ENCODE measurements around the gene GNG2. TPM values are rescaled to one million over a fixed set of nuclear protein-coding genes. Genes with fewer than 3 reads are reported as not detected.

GNG2 gene
- total RNA-seq = 10 to 100 TPM in 3 of 4 donors, 1 to 10 TPM in 1; 7.5 to 32.8 (median 14.2) TPM

GRCh38 chr14:51860164-51860824 lies at the start of gene GNG2:
Gene GNG2, plus strand, starts transcription at chr14:51860612. Its CDS starts 90,067 bp downstream, at chr14:51950679.
- Histone ChIP-seq H3K4me1 (peaks cover 0 to 28% (median 11%) of the 10 kb centered on the region in 4 donors), H3K4me3 (peak within 1 kb of the TSS; percentile 18 to 59 (median 38)), H3K36me3 (no peaks in the 10 kb centered on the region), H3K27me3 (no peaks in the 10 kb centered on the region), H3K9me3 (no peaks in the 10 kb centered on the region), H3K27ac (peak within 1 kb of the TSS; percentile 66 to 82 (median 75))
- TF ChIP-seq, protein P1, sequence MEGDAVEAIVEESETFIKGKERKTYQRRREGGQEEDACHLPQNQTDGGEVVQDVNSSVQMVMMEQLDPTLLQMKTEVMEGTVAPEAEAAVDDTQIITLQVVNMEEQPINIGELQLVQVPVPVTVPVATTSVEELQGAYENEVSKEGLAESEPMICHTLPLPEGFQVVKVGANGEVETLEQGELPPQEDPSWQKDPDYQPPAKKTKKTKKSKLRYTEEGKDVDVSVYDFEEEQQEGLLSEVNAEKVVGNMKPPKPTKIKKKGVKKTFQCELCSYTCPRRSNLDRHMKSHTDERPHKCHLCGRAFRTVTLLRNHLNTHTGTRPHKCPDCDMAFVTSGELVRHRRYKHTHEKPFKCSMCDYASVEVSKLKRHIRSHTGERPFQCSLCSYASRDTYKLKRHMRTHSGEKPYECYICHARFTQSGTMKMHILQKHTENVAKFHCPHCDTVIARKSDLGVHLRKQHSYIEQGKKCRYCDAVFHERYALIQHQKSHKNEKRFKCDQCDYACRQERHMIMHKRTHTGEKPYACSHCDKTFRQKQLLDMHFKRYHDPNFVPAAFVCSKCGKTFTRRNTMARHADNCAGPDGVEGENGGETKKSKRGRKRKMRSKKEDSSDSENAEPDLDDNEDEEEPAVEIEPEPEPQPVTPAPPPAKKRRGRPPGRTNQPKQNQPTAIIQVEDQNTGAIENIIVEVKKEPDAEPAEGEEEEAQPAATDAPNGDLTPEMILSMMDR (IDR thresholded peaks at IDR 0.05) = no peak
- TF ChIP-seq EP300 (IDR thresholded peaks at IDR 0.05; ENCODE audit: low read depth) (no peak), POLR2AphosphoS5 (IDR thresholded peaks at IDR 0.05) (peak; percentile 80 to 91 (median 91)), POLR2A (IDR thresholded peaks at IDR 0.05) (peak; percentile 81)
- 7 to 33% methylated on average over 5 to 22 of the region's 22 CpGs for WGBS, 2 donors (ENCODE audit: low coverage in 1 of 2)
- in situ Hi-C loops (cut with MboI; ENCODE audit: low pct_ligation_motif_present in 1 of 4, low pct_unique_long_range_greater_than_20kb in 1 of 4, low sequenced_read_pairs in 3 of 4) = no loop called here
- intact Hi-C loops (cut with DNase I; ENCODE audit: low total_unique reads) = no loop called here
- peak; percentile 88 for DNase-seq

DNA sequence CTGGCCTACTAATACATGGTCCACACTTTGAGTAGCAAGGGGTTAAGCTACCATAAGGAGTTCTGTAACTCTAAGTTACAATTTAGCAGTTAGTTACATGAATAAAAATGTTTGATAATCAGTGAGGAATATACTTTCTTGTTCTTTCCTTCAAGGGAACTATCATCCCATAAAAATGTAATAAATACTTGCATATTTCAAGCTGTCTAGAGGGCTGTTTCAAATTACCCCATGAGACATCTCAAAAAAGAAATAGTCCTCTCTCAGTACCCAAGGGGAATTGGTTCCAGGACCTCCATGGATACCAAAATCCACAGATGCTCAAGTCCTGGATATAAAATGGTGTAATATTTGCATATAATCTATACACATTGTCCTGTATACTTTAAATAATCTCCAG lies 48.7 kb upstream of the GNG2 start:
- TF ChIP-seq EP300 (IDR thresholded peaks at IDR 0.05; ENCODE audit: low read depth) (no peak), POLR2AphosphoS5 (IDR thresholded peaks at IDR 0.05) (no peak), POLR2A (IDR thresholded peaks at IDR 0.05) (no peak)
- TF ChIP-seq, protein P1 (IDR thresholded peaks at IDR 0.05) = no peak
- H3K4me3 ChIP-seq = no peak overlapping the region
- H3K9me3 ChIP-seq = no peaks in the 10 kb centered on the region
- H3K4me1 ChIP-seq = no peaks in the 10 kb centered on the region
- in situ Hi-C loops (cut with MboI; ENCODE audit: low pct_ligation_motif_present in 1 of 4, low pct_unique_long_range_greater_than_20kb in 1 of 4, low sequenced_read_pairs in 3 of 4) (loop anchor here in 1 of 4 donors (25.0 kb wide), 1 partner anchor 151 kb away; no protein-coding TSS in a partner anchor), intact Hi-C loops (cut with DNase I; ENCODE audit: low total_unique reads) (no loop called here)
- no peaks in the 10 kb centered on the region for H3K27me3 ChIP-seq
- no peaks in the 10 kb centered on the region for H3K36me3 ChIP-seq
- no peak for DNase-seq
- H3K27ac ChIP-seq = no peak overlapping the region

DNA sequence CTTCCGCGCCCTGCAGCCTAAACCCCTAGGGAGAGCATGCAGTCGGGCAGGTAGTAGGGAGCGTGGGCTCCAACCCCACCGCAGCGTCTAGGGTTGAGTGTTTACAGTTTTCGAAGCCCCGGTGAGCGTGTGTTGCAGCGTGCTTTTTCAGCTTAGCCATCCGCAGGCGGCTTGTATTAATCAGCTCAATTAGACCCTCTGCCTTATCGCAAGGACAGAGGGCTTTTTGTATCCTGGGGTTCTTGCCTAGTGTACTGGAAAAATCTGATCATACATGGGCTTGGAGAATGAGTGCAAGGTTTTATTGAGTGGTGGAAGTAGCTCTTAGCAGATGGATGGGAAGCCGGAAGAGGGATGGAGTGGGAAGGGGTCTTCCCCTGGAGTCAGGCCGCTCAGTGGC lies 44.4 kb upstream of the GNG2 start:
- intact Hi-C loops (cut with DNase I; ENCODE audit: low total_unique reads) (no loop called here), in situ Hi-C loops (cut with MboI; ENCODE audit: low pct_ligation_motif_present in 1 of 4, low pct_unique_long_range_greater_than_20kb in 1 of 4, low sequenced_read_pairs in 3 of 4) (loop anchor here in 1 of 4 donors (25.0 kb wide), 1 partner anchor 146 kb away; no protein-coding TSS in a partner anchor)
- TF ChIP-seq, protein P1 (IDR thresholded peaks at IDR 0.05) = no peak
- TF ChIP-seq POLR2A (IDR thresholded peaks at IDR 0.05) = no peak
- no peak for TF ChIP-seq EP300 (IDR thresholded peaks at IDR 0.05; ENCODE audit: low read depth)
- no peak for TF ChIP-seq POLR2AphosphoS5 (IDR thresholded peaks at IDR 0.05)
- no peaks in the 10 kb centered on the region for H3K27me3 ChIP-seq
- 89 to 93% methylated on average over 3 to 15 of the region's 15 CpGs for WGBS, 2 donors (ENCODE audit: low coverage in 1 of 2)
- no peaks in the 10 kb centered on the region for H3K36me3 ChIP-seq
- no peaks in the 10 kb centered on the region for H3K9me3 ChIP-seq
- no peak overlapping the region for H3K4me3 ChIP-seq
- no peaks in the 10 kb centered on the region for H3K4me1 ChIP-seq
- H3K27ac ChIP-seq = no peak overlapping the region
- DNase-seq = no peak

- intact Hi-C loops (cut with DNase I; ENCODE audit: low total_unique reads) (no loop called here), in situ Hi-C loops (cut with MboI; ENCODE audit: low pct_ligation_motif_present in 1 of 4, low pct_unique_long_range_greater_than_20kb in 1 of 4, low sequenced_read_pairs in 3 of 4) (loop anchor here in 1 of 4 donors (25.0 kb wide), 1 partner anchor 145 kb away; no protein-coding TSS in a partner anchor)
- Histone ChIP-seq H3K4me1 (no peaks in the 10 kb centered on the region), H3K9me3 (no peaks in the 10 kb centered on the region), H3K4me3 (no peak overlapping the region), H3K36me3 (no peaks in the 10 kb centered on the region), H3K27me3 (no peaks in the 10 kb centered on the region), H3K27ac (no peak overlapping the region)
- DNase-seq = no peak
- TF ChIP-seq, protein P1 (IDR thresholded peaks at IDR 0.05) = no peak
- TF ChIP-seq EP300 (IDR thresholded peaks at IDR 0.05; ENCODE audit: low read depth) (no peak), POLR2AphosphoS5 (IDR thresholded peaks at IDR 0.05) (no peak), POLR2A (IDR thresholded peaks at IDR 0.05) (no peak)
- whole genome bisulfite sequencing, 2 donors (ENCODE audit: low coverage in 1 of 2) = 79 to 93% methylated on average over 2 of the region's 2 CpGs
These were observed 43.1 kb upstream of the GNG2 start for GRCh38 chr14:51817326-51817725.

All from transverse colon (tissue), 4 donors.